DMS53 treated with DMSO at 0.1 percent for 48 hours (cell line): ENCODE results near the gene FTCD.
"Not testable (repeated sequence)": the region's sequence is repeated elsewhere in the genome, so short reads cannot be mapped to it uniquely, and the experiment has no call there.

Experiments used
- DNase-seq: peaks from one replicate; lab custom pipeline; 2025; ENCODE audit not compliant: unreplicated experiment; lab: John Stamatoyannopoulos, UW

Gene FTCD

DNA sequence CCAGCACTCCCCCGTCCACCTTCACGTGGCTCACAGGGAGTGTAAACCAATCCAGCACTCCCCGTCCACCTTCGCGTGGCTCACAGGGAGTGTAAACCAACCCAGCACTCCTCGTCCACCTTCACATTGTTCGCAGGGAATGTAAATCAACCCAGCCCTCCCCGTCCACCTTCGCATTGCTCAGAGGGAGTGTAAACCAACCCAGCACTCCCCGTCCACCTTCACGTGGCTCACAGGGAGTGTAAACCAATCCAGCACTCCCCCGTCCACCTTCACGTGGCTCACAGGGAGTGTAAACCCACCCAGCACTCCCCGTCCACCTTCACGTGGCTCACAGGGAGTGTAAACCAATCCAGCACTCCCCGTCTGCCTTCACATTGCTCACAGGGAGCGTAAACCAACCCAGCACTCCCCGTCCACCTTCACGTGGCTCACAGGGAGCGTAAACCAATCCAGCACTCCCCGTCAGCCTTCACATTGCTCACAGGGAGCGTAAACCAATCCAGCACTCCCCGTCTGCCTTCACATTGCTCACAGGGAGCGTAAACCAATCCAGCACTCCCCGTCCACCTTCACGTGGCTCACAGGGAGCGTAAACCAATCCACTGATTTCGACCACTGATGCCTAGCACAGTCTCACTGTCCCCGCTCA, 14.9 kb downstream of the FTCD start:
- DNase-seq: not testable (repeated sequence)

DNA sequence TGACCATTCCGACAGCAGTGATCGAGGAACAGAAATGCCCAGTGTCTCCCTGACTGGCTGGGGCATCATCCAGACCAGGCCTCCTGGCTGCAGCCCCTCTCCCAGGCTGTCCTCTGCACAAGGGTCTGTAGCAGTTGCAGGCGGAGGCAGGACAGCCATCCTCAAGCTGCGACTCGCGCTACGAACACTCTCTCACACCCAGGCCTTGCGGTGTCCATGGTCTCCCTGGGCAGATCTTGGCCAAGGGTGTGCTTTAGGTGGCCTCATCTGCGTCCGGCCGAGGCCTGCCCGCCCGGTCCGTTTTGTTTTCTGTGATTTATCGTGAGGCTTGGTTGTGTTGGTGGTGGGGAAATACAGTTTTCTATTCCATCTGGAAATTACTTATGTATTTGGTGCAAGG, 15.7 kb downstream of the FTCD start:
- DNase-seq: no peak

- DNase-seq: no peak
Observed at GRCh38 chr21:46138383-46138970, 16.9 kb downstream of the FTCD start.

DNA sequence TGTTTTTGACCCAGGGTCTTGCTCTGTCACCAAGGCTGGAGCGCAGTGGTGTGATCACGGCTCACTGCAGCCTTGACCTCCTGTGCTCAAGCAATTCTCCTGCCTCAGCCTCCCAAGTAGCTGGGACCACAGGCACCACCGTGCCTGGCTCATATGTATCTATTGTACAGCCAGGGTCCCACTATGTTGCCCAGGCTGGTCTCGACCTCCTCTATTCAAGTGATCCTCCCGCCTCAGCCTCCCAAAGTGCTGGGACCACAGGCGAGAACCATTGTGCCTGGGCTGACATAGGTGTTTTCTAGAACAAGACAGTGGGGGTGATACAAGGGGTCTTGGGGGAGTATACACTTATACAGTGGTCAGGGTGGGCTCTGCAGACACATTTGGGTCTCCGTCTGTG, 17.5 kb downstream of the FTCD start:
- DNase-seq: no peak

GRCh38 chr21:46136739-46137349, 18.5 kb downstream of the FTCD start:
- no peak for DNase-seq

- no peak for DNase-seq
Observed at GRCh38 chr21:46135782-46136395, 19.5 kb downstream of the FTCD start.

DNA sequence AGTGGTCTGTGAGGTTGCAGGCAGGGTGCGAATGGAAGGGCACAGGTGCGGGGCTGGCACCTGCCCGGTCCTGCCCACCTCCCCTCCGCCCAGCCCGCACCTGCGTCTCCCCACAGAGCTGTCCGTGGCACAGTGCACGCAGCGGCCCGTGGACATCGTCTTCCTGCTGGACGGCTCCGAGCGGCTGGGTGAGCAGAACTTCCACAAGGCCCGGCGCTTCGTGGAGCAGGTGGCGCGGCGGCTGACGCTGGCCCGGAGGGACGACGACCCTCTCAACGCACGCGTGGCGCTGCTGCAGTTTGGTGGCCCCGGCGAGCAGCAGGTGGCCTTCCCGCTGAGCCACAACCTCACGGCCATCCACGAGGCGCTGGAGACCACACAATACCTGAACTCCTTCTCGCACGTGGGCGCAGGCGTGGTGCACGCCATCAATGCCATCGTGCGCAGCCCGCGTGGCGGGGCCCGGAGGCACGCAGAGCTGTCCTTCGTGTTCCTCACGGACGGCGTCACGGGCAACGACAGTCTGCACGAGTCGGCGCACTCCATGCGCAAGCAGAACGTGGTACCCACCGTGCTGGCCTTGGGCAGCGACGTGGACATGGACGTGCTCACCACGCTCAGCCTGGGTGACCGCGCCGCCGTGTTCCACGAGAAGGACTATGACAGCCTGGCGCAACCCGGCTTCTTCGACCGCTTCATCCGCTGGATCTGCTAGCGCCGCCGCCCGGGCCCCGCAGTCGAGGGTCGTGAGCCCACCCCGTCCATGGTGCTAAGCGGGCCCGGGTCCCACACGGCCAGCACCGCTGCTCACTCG, 23.3 kb downstream of the FTCD start:
- DNase-seq: no peak

GRCh38 chr21:46131588-46131837, 23.9 kb downstream of the FTCD start:
- no peak for DNase-seq

- no peak for DNase-seq
Observed at GRCh38 chr21:46130831-46131587, 24.4 kb downstream of the FTCD start.

- no peak for DNase-seq
Observed at GRCh38 chr21:46129846-46130651, 25.3 kb downstream of the FTCD start.

DNA sequence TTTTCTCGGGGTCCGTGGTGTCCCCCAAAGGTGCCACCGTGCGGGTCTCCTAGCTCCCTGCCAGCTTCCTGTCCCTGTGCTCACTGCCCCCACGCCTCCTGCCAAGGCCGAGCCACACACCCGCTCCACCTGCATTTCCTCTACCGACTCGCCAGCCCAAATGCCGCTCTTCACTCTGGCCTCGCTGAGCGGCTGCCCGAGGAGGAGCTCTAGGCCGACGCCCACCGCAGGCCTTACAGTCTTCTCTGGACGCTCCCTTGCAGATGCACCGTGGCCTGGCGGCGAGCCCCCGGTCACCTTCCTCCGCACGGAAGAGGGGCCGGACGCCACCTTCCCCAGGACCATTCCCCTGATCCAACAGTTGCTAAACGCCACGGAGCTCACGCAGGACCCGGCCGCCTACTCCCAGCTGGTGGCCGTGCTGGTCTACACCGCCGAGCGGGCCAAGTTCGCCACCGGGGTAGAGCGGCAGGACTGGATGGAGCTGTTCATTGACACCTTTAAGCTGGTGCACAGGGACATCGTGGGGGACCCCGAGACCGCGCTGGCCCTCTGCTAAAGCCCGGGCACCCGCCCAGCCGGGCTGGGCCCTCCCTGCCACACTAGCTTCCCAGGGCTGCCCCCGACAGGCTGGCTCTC, 26.3 kb downstream of the FTCD start:
- no peak for DNase-seq

- DNase-seq: no peak
Observed at GRCh38 chr21:46128106-46128932, 27.1 kb downstream of the FTCD start.

DNA sequence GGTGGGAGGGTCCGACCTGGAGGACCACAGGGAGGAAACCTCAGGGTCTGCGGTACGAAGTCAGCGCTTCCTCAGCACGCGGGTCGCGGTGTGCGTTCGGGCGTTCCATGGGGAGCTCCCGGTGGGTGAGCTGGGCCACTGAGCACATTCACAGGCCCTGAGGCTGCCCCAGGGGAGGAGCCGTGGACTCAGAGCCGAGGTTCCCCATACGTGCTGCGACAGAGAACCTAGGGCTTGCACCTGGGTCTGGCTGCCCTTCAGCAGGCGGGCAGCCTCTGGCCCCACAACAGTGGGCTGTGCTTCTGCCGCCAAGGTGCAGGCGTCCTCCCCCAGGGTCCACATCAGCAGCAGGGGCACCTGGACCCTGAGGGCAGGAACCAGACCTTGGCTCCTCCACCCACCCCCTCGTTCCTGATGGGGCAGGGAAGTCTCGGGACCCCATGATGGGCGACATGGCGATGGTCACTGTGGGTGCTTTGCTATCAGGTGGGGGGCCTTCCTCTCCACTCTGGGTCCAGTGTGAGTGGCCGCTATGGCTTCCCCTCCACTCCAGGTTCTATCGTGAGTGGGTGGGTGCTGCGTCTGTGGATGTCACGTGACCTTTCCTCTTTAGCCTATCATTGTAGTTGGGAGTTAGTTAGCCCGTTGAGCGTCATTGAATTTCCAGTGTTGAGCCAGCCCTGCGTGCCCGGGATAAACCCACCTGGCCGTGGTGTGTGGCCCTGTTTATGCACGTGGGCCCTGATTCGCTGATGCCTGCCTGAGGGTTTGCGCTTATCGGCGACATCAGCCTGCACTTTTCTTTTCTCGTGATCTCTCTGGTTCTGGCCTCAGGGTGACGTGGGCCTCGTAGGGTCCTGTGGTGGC, 27.9 kb downstream of the FTCD start:
- DNase-seq: no peak

DNA sequence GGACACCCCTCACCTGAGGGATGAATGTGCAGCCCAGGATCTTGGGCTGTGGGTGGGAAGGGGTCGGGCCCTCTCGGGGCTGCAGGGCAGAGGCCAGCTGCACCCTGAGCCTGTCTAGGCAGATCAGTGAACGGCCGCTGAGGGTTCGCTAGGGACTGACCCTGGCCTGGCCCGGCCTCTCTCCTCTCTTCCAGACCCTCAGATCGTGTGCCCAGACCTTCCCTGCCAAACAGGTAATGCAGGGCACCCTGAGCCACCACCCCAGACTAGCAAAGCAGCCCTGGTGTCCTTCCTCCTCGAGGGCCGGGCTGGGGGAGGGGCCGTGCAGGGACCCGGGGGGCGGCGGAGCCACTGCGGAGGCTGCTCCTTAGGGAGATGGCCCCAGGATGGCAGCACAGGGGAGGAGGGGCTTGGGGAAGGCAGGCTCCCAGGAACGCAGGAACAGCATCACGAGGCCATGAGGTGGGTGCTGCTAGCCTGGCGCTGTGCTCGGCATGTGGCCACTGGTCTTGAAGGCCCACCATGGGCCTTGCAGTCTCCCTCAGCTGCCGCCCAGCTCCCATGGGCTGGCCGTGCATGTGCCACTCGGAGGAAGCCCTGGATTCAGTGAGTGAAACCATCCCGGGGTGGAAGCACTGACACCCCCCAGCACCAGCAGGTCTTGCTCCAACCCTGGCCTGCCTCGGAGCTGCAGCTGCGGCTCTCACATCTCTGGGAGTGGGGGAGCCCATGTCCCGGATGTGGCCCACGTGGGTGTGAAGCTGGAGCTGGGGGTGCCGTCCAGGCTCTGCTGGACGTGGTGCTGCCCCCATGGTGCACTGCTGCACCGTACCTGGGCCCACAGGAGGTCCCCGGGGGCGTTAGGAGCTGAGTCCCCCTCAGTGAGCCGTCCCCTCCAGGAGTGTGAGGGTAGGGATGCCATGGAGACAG, 28.8 kb downstream of the FTCD start:
- DNase-seq: no peak

GRCh38 chr21:46125846-46126301, 29.5 kb downstream of the FTCD start:
- no peak for DNase-seq

DNA sequence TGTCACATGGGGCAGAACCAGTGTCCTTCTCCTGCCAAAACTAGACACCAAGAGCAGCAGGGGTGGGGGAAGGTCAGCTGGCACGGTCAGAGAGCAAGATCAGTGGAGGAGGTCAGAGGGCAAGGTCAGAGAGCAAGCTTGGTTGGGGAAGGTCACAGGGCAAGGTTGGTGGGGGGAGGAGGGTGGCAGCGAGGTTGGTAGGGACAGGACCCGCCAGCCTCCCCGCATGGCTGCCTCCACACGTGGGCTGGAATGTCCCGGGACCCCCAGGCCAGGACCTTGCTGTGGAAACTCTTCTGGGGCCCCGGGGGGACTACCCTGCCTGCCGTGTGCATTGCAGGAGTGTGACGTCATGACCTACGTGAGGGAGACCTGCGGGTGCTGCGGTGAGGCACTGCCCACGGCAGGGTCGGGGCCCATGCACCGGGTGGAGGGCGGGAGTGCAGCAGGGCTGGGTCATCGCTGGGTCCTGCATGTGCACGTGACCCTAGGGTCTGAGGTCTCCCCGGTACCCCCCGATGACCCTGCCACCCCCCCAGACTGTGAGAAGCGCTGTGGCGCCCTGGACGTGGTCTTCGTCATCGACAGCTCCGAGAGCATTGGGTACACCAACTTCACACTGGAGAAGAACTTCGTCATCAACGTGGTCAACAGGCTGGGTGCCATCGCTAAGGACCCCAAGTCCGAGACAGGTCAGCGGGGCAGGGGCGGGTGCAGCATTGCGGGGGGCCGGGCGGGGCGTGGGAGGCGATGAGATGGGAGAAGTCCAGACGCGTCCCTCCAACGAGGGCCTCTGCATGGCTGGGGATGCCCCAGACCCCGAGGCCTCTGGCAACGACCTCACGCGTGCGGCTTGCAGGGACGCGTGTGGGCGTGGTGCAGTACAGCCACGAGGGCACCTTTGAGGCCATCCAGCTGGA, 30.2 kb downstream of the FTCD start:
- DNase-seq: no peak
